HG02973 (cell line): ENCODE data around the gene MAPK1.
"Not testable (repeated sequence)": the region's sequence is repeated elsewhere in the genome, so short reads cannot be mapped to it uniquely, and the experiment has no call there.

Experiments used
- ATAC-seq: cut with Tn5 transposase; IDR thresholded peaks from one replicate; pipeline ENCODE4 v1.9.1; 2021; ENCODE audit warnings: moderate library complexity; ENCODE audit not compliant: unreplicated experiment

Gene MAPK1

GRCh38 chr22:21730535-21731308 lies 136.7 kb downstream of the MAPK1 start:
- ATAC-seq: no peak

DNA sequence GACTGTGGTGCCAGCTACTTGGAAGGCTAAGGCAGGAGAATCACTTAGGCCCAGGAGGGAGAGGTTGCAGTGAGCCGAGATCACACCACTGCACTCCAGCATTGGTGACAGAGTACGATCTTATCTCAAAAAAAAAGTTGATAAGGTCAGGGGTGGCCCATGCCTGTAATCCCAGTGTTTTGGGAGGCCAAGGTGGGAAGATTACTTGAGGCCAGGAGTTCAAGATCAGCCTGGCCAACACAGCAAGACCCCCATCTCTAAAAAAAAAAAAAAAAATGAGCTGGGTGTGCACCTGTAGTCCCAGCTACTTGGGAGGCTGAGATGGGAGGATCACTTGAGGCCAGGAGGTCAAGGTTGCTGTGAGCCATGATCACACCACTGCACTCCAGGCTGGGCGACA lies 138.3 kb downstream of the MAPK1 start:
- ATAC-seq: not testable (repeated sequence)

GRCh38 chr22:21728270-21728669 lies 139.2 kb downstream of the MAPK1 start:
- no peak for ATAC-seq

- no peak for ATAC-seq
Measured at GRCh38 chr22:21727768-21728167, 139.7 kb downstream of the MAPK1 start.

- no peak for ATAC-seq
Measured at GRCh38 chr22:21727159-21727558, 140.3 kb downstream of the MAPK1 start.

DNA sequence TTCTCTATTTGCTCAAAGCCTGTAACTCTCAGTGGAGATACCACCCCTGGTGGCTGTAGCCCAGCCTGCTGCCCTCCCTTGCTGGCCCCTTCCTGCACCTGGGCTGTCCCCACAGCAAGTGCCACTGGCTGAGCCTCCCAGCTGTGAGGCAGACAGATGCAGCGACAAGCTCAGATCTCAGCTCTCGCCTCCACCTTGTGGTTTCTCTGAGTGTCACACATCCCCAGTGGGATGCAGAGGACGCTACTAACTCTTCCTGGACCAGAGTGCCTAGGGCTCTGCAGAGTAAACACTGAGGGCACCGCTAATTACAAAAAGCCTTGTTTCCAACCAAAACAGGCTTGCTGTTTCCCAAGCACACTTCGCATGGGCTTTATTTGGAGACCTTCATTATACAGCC lies 140.8 kb downstream of the MAPK1 start:
- no peak for ATAC-seq

DNA sequence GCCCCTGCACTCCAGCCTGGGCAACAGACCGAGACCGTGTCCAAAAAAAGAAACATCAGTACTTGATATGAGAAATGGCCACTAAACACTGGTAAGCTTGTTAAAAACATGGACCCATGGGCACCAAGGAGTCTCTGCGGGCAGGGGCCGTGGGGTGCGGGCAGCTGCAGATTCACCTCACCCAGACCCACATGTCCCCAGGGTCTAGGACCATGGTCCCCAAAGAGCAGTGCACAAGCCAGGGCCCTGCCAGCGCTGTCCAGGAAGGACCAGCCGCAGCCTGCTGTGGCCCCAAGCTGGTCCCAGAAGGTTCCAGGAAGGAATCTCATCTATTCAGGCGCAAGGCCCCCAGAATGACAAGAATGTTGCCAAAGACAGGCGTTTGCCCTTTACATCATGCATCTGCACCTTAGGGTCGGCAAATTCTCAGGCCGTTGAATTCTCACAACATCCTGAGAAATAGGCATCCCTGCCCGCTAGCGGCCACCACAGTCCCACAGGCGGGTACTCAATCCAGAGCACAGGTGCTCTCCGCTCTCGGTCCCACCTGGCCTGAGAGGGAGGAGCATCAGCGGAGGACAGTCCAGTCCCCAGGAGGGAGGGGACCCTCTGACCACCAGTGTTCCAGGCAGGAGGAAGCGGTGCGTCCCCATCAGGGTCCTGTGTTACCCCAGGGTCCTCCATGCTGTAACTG lies 141.3 kb downstream of the MAPK1 start:
- no peak for ATAC-seq

DNA sequence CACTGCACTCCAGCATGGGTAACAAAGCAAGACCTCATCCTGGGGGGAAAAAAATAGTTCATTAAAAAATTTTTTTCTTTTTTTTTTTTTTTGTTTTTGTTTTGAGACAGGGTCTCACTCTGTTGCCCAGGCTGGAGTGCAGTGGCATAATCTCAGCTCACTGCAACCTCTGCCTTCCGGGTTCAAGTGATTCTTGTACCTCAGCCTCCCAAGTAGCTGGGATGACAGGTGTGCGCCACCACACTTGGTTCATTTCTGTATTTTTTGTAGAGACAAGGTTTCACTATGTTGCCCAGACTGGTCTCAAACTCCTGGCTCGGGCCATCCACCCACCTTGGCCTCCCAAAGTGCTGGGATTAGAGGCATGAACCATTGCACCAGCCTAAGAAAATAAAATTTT lies 142.9 kb downstream of the MAPK1 start:
- not testable (repeated sequence) for ATAC-seq

- ATAC-seq: not testable (repeated sequence)
Measured at GRCh38 chr22:21721195-21721852, 146.1 kb downstream of the MAPK1 start.

DNA sequence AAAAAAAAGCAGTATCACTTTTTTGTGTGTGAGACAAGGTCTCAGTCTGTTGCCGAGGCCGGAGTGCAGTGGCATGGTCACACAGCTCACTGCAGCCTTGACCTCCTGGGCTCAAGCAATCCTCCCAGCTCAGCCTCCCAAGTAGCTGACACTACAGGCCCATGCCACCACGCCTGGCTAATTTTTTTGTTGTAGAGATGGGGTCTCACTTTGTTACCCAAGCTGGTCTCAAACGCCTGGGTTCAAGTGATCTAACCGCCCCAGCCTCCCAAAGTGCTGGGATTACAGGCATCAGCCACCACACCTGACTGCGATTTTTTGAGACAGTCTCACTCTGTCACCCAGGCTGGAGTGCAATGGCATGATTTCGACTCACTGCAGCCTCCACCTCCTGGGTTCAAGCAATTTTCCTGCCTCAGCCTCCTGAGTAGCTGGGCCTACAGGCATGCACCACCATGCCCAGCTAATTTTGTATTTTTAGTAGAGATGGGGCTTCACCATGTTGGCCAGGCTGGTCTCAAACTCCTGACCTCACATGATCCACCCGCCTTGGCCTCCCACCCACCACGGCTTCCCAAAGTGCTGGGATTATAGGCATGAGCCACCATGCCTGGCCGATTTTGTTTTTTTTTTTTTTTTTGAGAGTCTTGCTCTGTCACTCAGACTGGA lies 147.1 kb downstream of the MAPK1 start:
- not testable (repeated sequence) for ATAC-seq

DNA sequence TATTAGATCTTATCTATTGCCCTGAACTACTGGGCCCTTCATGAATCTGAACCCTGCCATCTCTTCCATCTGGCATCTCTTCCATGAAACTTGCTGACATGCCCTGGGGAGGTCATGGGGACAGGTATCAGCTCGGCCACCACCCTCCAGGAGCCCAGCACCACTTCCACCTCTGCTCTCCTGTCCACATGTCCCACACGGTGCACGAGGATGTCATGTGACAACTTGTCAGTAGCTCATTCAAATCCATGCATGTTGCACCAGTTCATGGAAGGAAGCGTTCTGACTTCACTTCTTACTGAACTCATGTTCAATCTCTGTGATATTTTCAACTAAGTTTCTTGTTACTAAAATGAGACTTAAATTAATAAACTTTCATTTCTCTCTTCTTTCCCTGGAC lies 148.4 kb downstream of the MAPK1 start:
- no peak for ATAC-seq

DNA sequence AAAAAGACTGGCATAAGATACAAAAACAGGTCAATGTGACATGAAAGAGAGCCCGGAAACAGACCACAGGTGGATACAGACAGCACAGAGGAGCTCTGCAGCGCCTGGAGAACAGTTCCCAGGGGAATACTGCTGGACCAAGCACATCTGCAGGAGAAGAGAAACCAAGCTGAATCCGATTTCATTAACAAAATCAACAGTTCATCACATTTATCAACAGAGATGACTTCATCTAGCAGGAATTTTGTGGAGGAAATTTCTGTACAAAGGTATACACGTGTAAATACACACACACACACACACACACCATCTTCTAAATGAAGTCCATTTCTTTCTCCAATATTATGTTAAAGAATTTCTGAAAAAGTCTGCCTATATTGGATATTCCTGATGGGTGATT lies 148.9 kb downstream of the MAPK1 start:
- no peak for ATAC-seq

DNA sequence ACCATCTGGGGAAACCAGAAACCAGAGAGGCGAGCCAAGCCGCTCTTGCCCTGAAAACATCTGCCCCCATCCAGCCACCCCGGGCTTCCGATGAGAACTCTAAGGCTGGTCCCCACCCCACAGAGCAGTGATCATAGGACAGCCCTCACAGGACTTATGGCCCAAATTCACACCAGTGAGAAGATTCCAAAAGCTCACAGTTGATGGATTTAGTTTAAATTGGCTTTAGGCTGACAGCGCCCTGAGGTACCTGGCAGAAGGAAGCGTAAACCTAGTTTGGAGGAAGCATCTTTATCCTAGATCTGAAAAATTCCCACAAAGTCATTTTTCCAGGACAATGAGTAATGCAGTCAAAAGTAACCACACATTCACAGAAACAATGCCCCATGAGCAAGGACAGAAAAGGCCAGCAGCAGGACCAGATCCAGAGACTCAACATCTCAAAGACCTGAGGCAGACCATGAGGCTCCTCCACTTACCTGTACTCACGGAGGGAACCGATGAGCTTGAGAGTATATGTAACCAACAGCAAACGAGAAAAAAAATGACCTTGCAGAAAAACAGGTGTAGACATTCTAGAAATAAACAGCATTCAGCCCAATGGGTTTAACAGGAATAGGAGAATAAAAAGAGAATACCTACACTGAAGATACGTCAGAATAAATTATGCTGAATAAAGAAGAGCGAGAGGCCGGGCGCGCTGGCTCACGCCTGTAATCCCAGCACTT lies 150.9 kb downstream of the MAPK1 start:
- not testable (repeated sequence) for ATAC-seq

- no peak for ATAC-seq
Measured at GRCh38 chr22:21714786-21715185, 152.7 kb downstream of the MAPK1 start.

GRCh38 chr22:21714059-21714770 lies 153.2 kb downstream of the MAPK1 start:
- ATAC-seq: no peak

GRCh38 chr22:21713428-21714058 lies 153.9 kb downstream of the MAPK1 start:
- no peak for ATAC-seq

DNA sequence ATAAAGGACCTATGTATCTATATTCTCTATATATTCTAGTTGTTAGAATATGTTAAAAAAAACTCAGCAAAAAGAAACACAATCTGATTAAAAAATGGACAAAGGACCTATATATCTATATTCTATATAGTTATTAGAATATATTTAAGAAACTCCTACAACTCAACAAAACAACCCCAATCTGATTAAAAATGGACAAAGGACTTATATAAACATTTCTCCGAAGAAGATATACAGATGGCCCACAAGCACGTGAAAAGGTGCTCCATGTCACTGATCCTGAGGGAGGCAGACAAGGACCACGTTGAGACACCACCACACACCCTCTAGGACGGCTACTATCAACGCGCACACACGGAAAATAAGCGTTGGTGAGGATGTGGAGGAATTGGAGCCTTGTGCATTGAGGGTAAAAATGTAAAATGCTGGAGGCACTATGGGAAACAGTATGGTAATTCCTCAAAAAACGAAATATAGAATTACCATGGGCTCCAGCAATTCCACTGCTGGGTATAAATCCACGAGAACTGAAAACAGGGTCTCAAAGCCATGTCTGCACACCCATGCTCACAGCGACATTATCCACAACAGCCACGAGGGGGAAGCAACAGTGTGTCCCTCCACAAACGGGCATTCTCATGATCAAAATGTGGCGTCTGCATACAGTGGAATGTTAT lies 154.6 kb downstream of the MAPK1 start:
- no peak for ATAC-seq

- ATAC-seq: no peak
Measured at GRCh38 chr22:21711851-21712250, 155.6 kb downstream of the MAPK1 start.

DNA sequence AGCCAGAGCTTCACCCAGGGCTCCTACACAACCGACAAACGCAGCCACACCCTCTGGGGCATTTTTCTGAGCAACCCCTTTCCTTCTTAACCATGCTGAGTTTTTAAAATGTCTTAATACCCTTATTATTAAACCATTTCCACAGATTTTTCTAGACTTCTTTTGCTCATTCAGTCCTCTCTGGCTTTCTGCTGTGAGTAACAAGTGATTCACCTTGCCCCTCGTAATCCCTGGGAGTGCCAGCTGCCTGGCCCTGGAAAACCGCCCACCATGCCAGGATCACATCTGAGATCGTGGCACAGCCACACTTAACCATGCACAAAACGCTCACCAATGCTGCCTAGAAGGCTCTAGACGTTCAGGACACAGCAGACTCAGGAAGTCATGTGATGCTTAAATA lies 157.3 kb downstream of the MAPK1 start:
- ATAC-seq: no peak
